H4 (cell line): ENCODE data around the gene FOXP1. TPM values are rescaled to one million over a fixed set of nuclear protein-coding genes. Genes with fewer than 3 reads are reported as not detected.

Experiments
- DNase-seq: peaks from one replicate; pipeline ENCODE4 v3.0.0-alpha.2; 2015; ENCODE audit warnings: low spot score
- total RNA-seq: library from RNA; depleted of rRNA; stranded (reverse); fragments of >200 nt; shearing (Covaris generic); gene quantifications from 2 replicates; pipeline ENCODE4 v1.2.3, GENCODE V29; 2014

The FOXP1 gene
- total RNA-seq, 1 experiment from 2014 or later, result 15.9 TPM

GRCh38 chr3:71372241-71372768 is 211.2 kb downstream of the FOXP1 start:
- no peak for DNase-seq

GRCh38 chr3:71371282-71371681 is 212.2 kb downstream of the FOXP1 start:
- DNase-seq, result no peak

- DNase-seq, result no peak
Observed at GRCh38 chr3:71370467-71370866, 213.1 kb downstream of the FOXP1 start.

GRCh38 chr3:71369701-71370391 is 213.7 kb downstream of the FOXP1 start:
- DNase-seq, result no peak

GRCh38 chr3:71366988-71367604 is 216.4 kb downstream of the FOXP1 start:
- DNase-seq, result no peak

GRCh38 chr3:71361334-71361890 is 222.1 kb downstream of the FOXP1 start:
- DNase-seq, result no peak

GRCh38 chr3:71360764-71361163 is 222.8 kb downstream of the FOXP1 start:
- no peak for DNase-seq

GRCh38 chr3:71360180-71360579 is 223.3 kb downstream of the FOXP1 start:
- DNase-seq, result no peak

GRCh38 chr3:71358243-71358642 is 225.3 kb downstream of the FOXP1 start:
- no peak for DNase-seq

- DNase-seq, result no peak
Observed at GRCh38 chr3:71356265-71356664, 227.3 kb downstream of the FOXP1 start.

GRCh38 chr3:71355862-71356261 is 227.7 kb downstream of the FOXP1 start:
- DNase-seq, result no peak

- no peak for DNase-seq
Observed at GRCh38 chr3:71355037-71355436, 228.5 kb downstream of the FOXP1 start.

GRCh38 chr3:71351403-71352149 is 232.0 kb downstream of the FOXP1 start:
- DNase-seq, result no peak

GRCh38 chr3:71350998-71351397 is 232.5 kb downstream of the FOXP1 start:
- no peak for DNase-seq

- no peak for DNase-seq
Observed at GRCh38 chr3:71348831-71349230, 234.7 kb downstream of the FOXP1 start.

- no peak for DNase-seq
Observed at GRCh38 chr3:71348001-71348632, 235.4 kb downstream of the FOXP1 start.

GRCh38 chr3:71346061-71346460 is 237.5 kb downstream of the FOXP1 start:
- no peak for DNase-seq

- DNase-seq, result no peak
Observed at GRCh38 chr3:71345429-71346040, 238.0 kb downstream of the FOXP1 start.

- DNase-seq, result no peak
Observed at GRCh38 chr3:71341721-71342120, 241.8 kb downstream of the FOXP1 start.

GRCh38 chr3:71339049-71339448 is 244.5 kb downstream of the FOXP1 start:
- DNase-seq, result no peak

GRCh38 chr3:71332813-71333212 is 250.7 kb downstream of the FOXP1 start:
- DNase-seq, result no peak
